GM18498 (cell line): ENCODE results near the gene PBRM1.

Source experiments
- ATAC-seq: cut with Tn5 transposase; IDR thresholded peaks from one replicate; pipeline ENCODE4 v1.9.1; 2021; ENCODE audit warnings: mild to moderate bottlenecking, moderate library complexity; ENCODE audit not compliant: unreplicated experiment

PBRM1 gene

GRCh38 chr3:52593103-52593502 is 92.6 kb downstream of the PBRM1 start:
- ATAC-seq: no peak

GRCh38 chr3:52574056-52574965 is 111.4 kb downstream of the PBRM1 start:
- no peak for ATAC-seq

- no peak for ATAC-seq
Measured at GRCh38 chr3:52572221-52572620, 113.5 kb downstream of the PBRM1 start.

- no peak for ATAC-seq
Measured at GRCh38 chr3:52570076-52570475, 115.6 kb downstream of the PBRM1 start.

- no peak for ATAC-seq
Measured at GRCh38 chr3:52568069-52568468, 117.6 kb downstream of the PBRM1 start.

GRCh38 chr3:52563984-52564383 is 121.7 kb downstream of the PBRM1 start:
- ATAC-seq: no peak

- no peak for ATAC-seq
Measured at GRCh38 chr3:52561028-52561747, 124.5 kb downstream of the PBRM1 start.

- ATAC-seq: no peak
Measured at GRCh38 chr3:52558436-52558835, 127.3 kb downstream of the PBRM1 start.

GRCh38 chr3:52557011-52557960 is 128.4 kb downstream of the PBRM1 start:
- ATAC-seq: no peak

GRCh38 chr3:52555056-52555455 is 130.7 kb downstream of the PBRM1 start:
- ATAC-seq: no peak

- no peak for ATAC-seq
Measured at GRCh38 chr3:52554026-52554755, 131.5 kb downstream of the PBRM1 start.

GRCh38 chr3:52552089-52552488 is 133.6 kb downstream of the PBRM1 start:
- no peak for ATAC-seq

GRCh38 chr3:52551118-52551517 is 134.6 kb downstream of the PBRM1 start:
- no peak for ATAC-seq

- ATAC-seq: no peak
Measured at GRCh38 chr3:52547143-52547542, 138.6 kb downstream of the PBRM1 start.

- ATAC-seq: no peak
Measured at GRCh38 chr3:52546111-52546901, 139.4 kb downstream of the PBRM1 start.

GRCh38 chr3:52544937-52545336 is 140.8 kb downstream of the PBRM1 start:
- ATAC-seq: no peak

GRCh38 chr3:52541050-52541449 is 144.7 kb downstream of the PBRM1 start:
- ATAC-seq: no peak

GRCh38 chr3:52539010-52539653 is 146.6 kb downstream of the PBRM1 start:
- ATAC-seq: no peak
